HUES64 (cell line): Measurements from ENCODE around the gene TGM2.

Experiments
- H3K27ac ChIP-seq: 2 replicates; pipeline ENCODE4 v1.7.0; 2013; ENCODE audit warnings: low read depth, low read length, inconsistent platforms
- H3K27me3 ChIP-seq: 2 replicates; pipeline ENCODE4 v1.6.1; 2013; ENCODE audit warnings: mild to moderate bottlenecking, low read length; ENCODE audit not compliant: insufficient read depth
- H3K36me3 ChIP-seq: 2 replicates; pipeline ENCODE4 v1.6.1; 2013; ENCODE audit warnings: mild to moderate bottlenecking, low read length; ENCODE audit not compliant: insufficient read depth
- H3K4me1 ChIP-seq: 2 replicates; pipeline ENCODE4 v1.6.1; 2013; ENCODE audit warnings: mild to moderate bottlenecking, low read length, moderate library complexity; ENCODE audit not compliant: insufficient read depth
- H3K4me3 ChIP-seq: 2 replicates; pipeline ENCODE4 v1.5.1; 2013; ENCODE audit warnings: mild to moderate bottlenecking, low read length, moderate library complexity
- H3K9ac ChIP-seq: 2 replicates; pipeline ENCODE4 v1.6.1; 2013; ENCODE audit warnings: mild to moderate bottlenecking, low read depth, low read length
- H3K9me3 ChIP-seq: 2 replicates; pipeline ENCODE4 v1.6.1; 2013; ENCODE audit warnings: low read depth, low read length; ENCODE audit not compliant: insufficient read depth
- WGBS: fragments of 150-250, 120-280 bp; methylation state at CpG from one replicate; pipeline ENCODE4 v1.1.7; 2013; ENCODE audit warnings: missing lambda C conversion rate; 5-methylcytosine and 5-hydroxymethylcytosine counted together

The TGM2 gene

DNA sequence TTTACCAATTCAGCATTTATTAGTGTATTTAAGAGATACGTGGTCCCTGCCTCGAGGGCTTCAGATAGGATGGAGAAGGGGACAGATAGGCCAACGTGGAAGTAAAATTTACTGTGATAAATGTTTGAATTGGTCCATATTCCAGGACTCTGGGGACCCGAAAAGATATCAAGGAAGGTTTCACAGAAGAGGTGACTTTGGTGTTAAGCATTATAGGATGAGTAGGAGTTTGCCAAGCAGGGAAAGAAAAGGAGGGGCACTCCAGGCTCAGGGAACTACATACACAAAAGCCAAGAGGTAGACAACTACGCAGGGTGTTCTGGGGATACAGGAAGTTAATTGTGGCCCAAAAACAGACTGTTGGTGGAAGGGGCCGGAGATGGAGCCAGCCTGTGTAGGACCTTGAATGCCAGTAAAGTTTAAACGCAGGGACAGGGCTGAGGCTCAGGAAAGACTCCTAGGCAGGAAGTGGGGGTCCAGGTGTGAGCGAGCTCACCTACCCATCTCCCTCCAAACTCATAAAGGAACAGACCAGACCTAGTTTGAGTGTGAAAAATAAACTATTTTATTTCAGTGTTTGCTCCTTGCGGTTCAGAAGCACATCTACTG is 37.0 kb downstream of the TGM2 start:
- Histone ChIP-seq H3K4me1 (no peaks in the 10 kb centered on the region), H3K9me3 (no peaks in the 10 kb centered on the region), H3K36me3 (no peaks in the 10 kb centered on the region), H3K4me3 (no peak overlapping the region), H3K27me3 (no peaks in the 10 kb centered on the region), H3K27ac (no peak overlapping the region), H3K9ac (no peak overlapping the region)
- 88% methylated on average over 8 of the region's 9 CpGs for WGBS

DNA sequence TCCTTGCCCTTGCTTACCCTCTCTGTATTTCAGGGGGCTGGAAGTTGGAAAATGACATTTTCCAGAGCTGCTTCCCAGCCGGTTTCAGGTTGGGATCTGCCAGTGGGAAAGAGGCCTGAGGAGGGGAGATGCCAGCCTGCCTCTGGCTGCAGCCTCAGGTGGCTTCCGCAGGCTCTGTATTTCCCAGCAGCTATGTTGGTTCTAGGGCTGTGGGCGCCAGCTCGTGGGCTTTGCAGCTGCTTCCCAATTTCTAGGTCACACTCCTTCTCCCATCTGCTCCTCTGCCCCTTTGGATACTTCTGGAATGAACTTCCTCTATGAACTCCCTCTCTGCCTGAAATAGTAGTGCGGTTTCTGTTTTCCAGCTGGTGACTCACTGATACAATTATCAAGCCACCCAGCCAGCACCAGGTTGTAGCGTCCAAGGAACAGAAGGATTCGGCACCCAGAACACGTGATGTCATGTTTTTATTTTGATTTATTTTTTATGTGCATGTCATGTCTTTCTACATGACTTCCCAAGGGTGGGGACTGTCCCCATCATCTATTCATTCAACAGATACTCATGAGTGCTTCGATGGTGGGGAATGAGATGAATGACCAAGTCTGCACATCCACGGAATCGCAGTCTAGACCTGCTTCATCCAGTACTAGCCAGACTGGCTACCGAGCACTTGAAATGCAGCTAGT is 38.0 kb downstream of the TGM2 start:
- H3K9me3 ChIP-seq = no peaks in the 10 kb centered on the region
- no peaks in the 10 kb centered on the region for H3K36me3 ChIP-seq
- H3K9ac ChIP-seq = no peak overlapping the region
- no peak overlapping the region for H3K4me3 ChIP-seq
- H3K4me1 ChIP-seq = no peaks in the 10 kb centered on the region
- H3K27ac ChIP-seq = no peak overlapping the region
- WGBS = 90% methylated on average over 12 of the region's 12 CpGs
- H3K27me3 ChIP-seq = no peaks in the 10 kb centered on the region

DNA sequence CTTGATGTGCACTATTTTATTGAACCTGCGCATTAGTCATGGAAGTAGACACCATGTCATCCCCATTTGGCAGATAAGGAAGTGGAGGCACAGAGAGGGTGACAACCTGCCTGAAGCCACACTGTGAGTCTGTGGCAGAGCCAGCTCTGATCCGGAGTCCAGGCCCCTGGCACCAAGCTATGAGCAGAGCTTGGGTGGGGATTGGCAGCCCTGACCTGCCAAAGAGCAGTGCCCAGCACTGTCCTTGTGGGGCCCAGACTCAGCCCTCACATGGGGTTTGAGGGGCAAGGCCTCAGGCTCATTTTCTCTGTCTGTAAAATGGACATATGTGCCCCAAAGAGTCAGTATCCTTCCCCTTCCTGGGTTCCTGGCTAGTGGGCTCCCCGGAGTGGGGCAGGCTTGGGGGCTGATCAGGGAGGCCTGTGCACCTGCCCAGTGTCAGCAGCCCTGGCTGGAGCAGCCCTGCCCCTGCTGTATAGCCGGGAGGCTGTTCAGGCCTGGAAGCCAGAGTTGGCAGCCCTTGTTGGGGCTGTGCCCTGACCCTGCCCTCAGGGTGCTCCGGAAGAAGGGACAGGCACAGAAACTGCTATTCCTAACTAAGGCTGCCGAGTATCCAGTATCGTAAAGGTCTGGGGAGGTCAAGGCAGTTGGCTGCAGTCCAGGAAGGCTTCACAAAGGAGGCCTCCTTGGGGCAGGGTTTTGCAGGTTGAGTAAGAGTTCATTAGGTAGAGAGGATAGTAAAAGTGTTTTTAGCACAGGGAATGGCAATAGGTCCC is 38.7 kb downstream of the TGM2 start:
- Histone ChIP-seq H3K4me3 (no peak overlapping the region), H3K4me1 (no peaks in the 10 kb centered on the region), H3K36me3 (no peaks in the 10 kb centered on the region), H3K9ac (no peak overlapping the region), H3K27ac (no peak overlapping the region), H3K9me3 (no peaks in the 10 kb centered on the region), H3K27me3 (no peaks in the 10 kb centered on the region)
- WGBS = 94% methylated on average over 7 of the region's 7 CpGs

DNA sequence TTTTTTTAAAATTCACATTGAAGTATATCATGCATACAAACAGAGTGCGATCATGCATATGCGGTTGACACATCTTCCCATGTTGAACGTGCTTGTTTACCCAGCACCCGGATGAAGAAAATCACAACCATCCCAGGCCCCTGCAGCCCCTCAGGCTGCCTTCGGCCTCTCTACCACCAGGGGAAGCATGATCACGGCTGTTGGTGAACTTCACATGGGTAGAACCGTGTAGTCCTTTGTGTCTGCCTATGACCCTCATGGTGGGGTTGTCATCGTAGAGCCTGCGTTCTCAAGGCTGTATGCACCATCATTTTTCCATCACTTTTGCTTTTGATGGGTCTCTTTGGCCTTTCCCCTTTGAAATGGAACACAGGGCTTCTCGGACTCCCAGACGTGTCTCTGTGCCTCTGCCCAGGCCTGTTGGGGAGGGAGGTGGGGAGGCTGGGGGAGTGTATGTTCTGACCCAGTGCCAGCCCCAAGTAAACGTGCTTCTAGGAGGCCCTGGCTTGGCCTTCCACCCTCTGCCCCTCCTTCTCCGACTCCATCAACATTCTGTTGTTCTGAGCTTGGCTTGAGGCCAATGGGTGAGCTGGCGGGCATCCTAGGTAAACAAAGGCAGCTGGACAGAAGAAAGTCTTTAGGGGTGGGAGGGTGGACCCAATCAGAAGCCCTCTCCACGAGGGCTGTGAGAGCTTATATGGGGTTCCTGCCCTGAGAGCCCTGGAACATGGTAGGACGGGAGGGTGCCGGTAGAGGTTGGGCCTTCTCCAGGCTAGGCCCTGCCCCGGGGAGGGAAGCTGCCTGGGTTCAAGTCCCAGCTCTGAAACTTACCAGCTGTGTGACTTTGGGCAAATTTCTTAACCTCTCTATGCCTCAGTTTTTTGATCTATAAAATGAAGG is 39.7 kb downstream of the TGM2 start:
- Histone ChIP-seq H3K4me1 (no peaks in the 10 kb centered on the region), H3K27ac (no peak overlapping the region), H3K4me3 (no peak overlapping the region), H3K27me3 (no peaks in the 10 kb centered on the region), H3K36me3 (no peaks in the 10 kb centered on the region), H3K9ac (no peak overlapping the region), H3K9me3 (no peaks in the 10 kb centered on the region)
- WGBS = 91% methylated on average over 18 of the region's 18 CpGs

DNA sequence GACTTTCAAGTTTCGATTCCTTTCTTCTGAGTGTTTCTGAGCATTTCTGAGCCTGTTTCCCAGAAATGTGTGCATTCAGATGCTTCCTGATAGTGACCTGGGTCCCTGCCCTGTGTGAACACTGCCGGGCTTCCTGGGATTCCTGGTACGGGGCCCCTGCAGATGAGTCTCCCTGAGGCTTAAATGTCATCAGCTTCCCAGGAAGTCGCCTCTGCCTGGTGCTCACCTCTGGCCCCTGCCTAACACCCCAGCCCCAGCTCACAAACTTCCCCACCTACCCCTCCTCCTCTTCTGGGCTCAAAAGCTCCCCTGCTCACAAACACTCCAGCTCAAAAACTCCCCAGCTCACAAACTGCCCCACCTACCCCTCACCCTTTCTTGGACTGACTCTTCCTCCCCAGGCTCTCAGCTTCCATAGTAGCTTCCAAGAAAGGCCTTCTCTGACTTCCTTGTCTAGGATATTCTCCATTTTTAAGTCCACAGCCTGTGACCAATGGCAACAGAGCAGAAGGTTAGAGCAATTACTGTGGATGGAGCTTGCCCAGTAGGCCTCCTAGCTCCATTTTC is 42.0 kb downstream of the TGM2 start:
- H3K9ac ChIP-seq = no peak overlapping the region
- no peak overlapping the region for H3K27ac ChIP-seq
- no peaks in the 10 kb centered on the region for H3K36me3 ChIP-seq
- H3K27me3 ChIP-seq = no peaks in the 10 kb centered on the region
- no peak overlapping the region for H3K4me3 ChIP-seq
- no peaks in the 10 kb centered on the region for H3K4me1 ChIP-seq
- H3K9me3 ChIP-seq = no peaks in the 10 kb centered on the region
- WGBS = 68% methylated on average over 4 of the region's 4 CpGs

DNA sequence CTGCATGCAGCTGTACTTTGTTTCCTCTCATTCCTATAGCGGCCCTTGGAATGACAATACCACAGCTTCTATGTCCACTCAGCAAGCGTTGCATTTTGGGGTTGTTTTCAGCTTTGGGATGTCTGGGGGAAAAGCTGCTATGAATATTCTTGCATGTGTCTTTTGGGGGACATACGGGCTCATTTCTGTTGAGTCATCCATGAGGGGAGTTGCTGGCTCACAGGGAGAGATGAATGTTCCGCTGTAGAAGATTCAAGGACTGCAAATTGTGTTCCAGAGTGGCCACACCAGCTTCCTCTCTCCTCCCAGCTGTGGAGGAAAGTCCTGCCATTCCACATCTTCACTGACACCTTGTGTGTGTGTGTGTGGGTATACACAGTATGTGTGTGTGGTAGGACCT is 43.3 kb downstream of the TGM2 start:
- Histone ChIP-seq H3K27me3 (no peaks in the 10 kb centered on the region), H3K4me1 (no peaks in the 10 kb centered on the region), H3K9ac (no peak overlapping the region), H3K27ac (no peak overlapping the region), H3K9me3 (no peaks in the 10 kb centered on the region), H3K4me3 (no peak overlapping the region), H3K36me3 (no peaks in the 10 kb centered on the region)
- 91% methylated on average over 4 of the region's 4 CpGs for WGBS

DNA sequence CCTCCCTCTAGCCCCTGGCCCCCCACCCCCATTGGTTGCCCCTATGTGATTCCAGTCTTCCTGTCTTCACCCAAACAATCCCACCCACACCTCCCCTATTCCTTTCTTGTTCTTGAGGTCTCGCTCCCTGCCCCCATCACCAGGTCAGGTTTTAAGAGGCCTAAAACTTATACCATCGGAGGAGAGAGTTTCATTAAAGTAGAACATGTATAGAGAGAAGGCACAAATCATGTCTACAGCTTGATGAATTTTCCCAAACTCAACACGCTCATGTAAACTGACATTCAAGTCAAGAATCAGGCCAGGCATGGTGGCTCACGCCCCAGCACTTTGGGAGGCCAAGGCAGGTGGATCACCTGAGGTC is 44.5 kb downstream of the TGM2 start:
- WGBS = 96% methylated on average over 4 of the region's 4 CpGs
- Histone ChIP-seq H3K4me1 (no peaks in the 10 kb centered on the region), H3K9ac (no peak overlapping the region), H3K4me3 (no peak overlapping the region), H3K27ac (no peak overlapping the region), H3K36me3 (no peaks in the 10 kb centered on the region), H3K9me3 (no peaks in the 10 kb centered on the region), H3K27me3 (no peaks in the 10 kb centered on the region)

DNA sequence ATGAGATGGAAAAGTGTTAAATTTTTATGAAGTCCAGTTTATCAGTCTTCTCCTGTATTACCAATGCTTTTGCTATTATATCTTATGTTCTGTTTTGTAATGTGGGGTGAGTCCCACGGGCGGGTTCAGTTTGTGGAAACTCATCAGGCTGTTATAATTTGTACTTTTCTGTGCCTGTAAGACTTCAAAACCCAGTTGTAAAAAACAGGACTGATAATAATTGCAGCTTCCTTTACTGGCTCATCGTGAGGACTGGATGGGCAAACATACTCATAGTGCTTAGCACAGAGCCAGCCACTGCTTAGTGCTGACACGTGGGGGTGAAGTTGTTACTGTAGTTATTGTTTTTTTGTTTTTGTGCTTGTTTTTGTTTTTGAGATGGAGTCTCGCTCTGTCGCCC is 45.6 kb downstream of the TGM2 start:
- no peaks in the 10 kb centered on the region for H3K4me1 ChIP-seq
- no peak overlapping the region for H3K9ac ChIP-seq
- no peaks in the 10 kb centered on the region for H3K27me3 ChIP-seq
- no peak overlapping the region for H3K4me3 ChIP-seq
- no peak overlapping the region for H3K27ac ChIP-seq
- WGBS = 91% methylated on average over 6 of the region's 6 CpGs
- H3K36me3 ChIP-seq = no peaks in the 10 kb centered on the region
- no peaks in the 10 kb centered on the region for H3K9me3 ChIP-seq

DNA sequence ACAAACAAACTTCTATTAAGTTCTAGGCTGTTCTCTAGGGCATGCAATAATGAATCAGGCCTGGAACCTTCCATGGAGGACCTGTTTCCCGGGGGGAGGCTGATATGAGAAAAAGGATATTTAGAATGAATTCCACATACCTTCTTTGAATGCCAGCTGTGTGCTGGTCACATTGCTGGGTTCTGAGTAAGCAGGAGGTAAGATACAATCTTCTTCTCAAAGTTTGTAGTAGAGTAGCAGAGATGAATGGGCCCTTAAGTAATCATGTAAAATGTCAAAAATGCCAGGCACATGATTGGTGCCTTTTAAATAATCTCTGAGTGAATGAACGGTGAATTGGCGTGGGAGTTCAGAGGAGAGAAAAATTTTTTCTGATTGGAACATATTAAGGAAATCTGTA is 47.4 kb downstream of the TGM2 start:
- Histone ChIP-seq H3K9ac (no peak overlapping the region; the same call in 1 of the 2 replicates), H3K36me3 (no peaks in the 10 kb centered on the region), H3K27ac (no peak overlapping the region), H3K4me3 (no peak overlapping the region), H3K27me3 (no peaks in the 10 kb centered on the region), H3K4me1 (no peaks in the 10 kb centered on the region), H3K9me3 (no peaks in the 10 kb centered on the region)
- 89% methylated on average over 3 of the region's 3 CpGs for WGBS

DNA sequence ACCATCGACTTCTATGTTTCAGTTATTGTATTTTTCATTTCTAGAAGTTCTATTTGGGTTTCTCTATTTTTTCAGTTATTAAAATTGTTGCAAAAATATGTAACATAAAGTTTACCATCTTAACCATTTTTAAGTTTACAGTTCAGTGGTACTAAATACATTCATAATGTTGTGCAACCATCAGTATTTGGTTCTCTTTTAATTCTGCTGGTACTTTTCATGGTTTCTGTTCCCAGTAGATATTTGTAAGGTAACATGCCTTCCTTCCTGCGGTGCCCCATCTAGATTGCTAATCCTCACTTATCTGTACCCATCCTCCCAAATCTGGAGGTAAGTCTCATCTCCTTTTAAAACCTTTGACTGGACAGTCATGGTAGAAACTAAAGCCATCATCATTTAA is 47.9 kb downstream of the TGM2 start:
- no peaks in the 10 kb centered on the region for H3K9me3 ChIP-seq
- no peak overlapping the region for H3K4me3 ChIP-seq
- H3K9ac ChIP-seq = no peak overlapping the region
- H3K27ac ChIP-seq = no peak overlapping the region
- WGBS = 90% methylated on average over 1 of the region's 2 CpGs
- H3K36me3 ChIP-seq = no peaks in the 10 kb centered on the region
- no peaks in the 10 kb centered on the region for H3K4me1 ChIP-seq
- no peaks in the 10 kb centered on the region for H3K27me3 ChIP-seq
